NCI-H2107 treated with DMSO at 0.1 percent for 48 hours (cell line): ENCODE results near the gene EXOC1.

Experiments
- DNase-seq: peaks from one replicate; lab custom pipeline; 2025; ENCODE audit not compliant: unreplicated experiment; lab: John Stamatoyannopoulos, UW

The EXOC1 gene

GRCh38 chr4:55854129-55854528, 681 bp downstream of the EXOC1 start:
- DNase-seq: no peak

- DNase-seq: no peak
Observed at GRCh38 chr4:55857586-55857985, 4.1 kb downstream of the EXOC1 start.

- no peak for DNase-seq
Observed at GRCh38 chr4:55859711-55860110, 6.3 kb downstream of the EXOC1 start.

- DNase-seq: no peak
Observed at GRCh38 chr4:55864577-55865223, 11.3 kb downstream of the EXOC1 start.

GRCh38 chr4:55865228-55865806, 11.9 kb downstream of the EXOC1 start:
- no peak for DNase-seq

- DNase-seq: no peak
Observed at GRCh38 chr4:55866290-55866907, 13.0 kb downstream of the EXOC1 start.

GRCh38 chr4:55866973-55867574, 13.6 kb downstream of the EXOC1 start:
- DNase-seq: peak; percentile 48

GRCh38 chr4:55868581-55869090, 15.2 kb downstream of the EXOC1 start:
- DNase-seq: no peak

GRCh38 chr4:55871299-55871800, 17.9 kb downstream of the EXOC1 start:
- no peak for DNase-seq

GRCh38 chr4:55874831-55875230, 21.4 kb downstream of the EXOC1 start:
- no peak for DNase-seq

GRCh38 chr4:55876387-55876786, 22.9 kb downstream of the EXOC1 start:
- no peak for DNase-seq

- no peak for DNase-seq
Observed at GRCh38 chr4:55879224-55879623, 25.8 kb downstream of the EXOC1 start.

GRCh38 chr4:55880652-55881280, 27.3 kb downstream of the EXOC1 start:
- DNase-seq: no peak

GRCh38 chr4:55884093-55884850, 30.8 kb downstream of the EXOC1 start:
- DNase-seq: no peak

GRCh38 chr4:55884851-55885219, 31.4 kb downstream of the EXOC1 start:
- DNase-seq: no peak

- DNase-seq: no peak
Observed at GRCh38 chr4:55887594-55887993, 34.1 kb downstream of the EXOC1 start.

GRCh38 chr4:55892156-55892555, 38.7 kb downstream of the EXOC1 start:
- no peak for DNase-seq

GRCh38 chr4:55896622-55897021, 43.2 kb downstream of the EXOC1 start:
- no peak for DNase-seq

GRCh38 chr4:55902677-55903076, 49.2 kb downstream of the EXOC1 start:
- DNase-seq: no peak

- no peak for DNase-seq
Observed at GRCh38 chr4:55903577-55903976, 50.1 kb downstream of the EXOC1 start.

- DNase-seq: no peak
Observed at GRCh38 chr4:55904576-55904975, 51.1 kb downstream of the EXOC1 start.
